HTERT RPE-1 (cell line): ENCODE data around the gene DNAAF6.
"Not testable (repeated sequence)": the region's sequence is repeated elsewhere in the genome, so short reads cannot be mapped to it uniquely, and the experiment has no call there.

ENCODE experiments used
- in situ Hi-C: fragments of 300-500 bp; cut with MboI; formaldehyde crosslinking; loops from 4 replicates; pipeline ENCODE4 v1.14.3; 2020; ENCODE audit warnings: low sequenced_read_pairs

The DNAAF6 gene

DNA sequence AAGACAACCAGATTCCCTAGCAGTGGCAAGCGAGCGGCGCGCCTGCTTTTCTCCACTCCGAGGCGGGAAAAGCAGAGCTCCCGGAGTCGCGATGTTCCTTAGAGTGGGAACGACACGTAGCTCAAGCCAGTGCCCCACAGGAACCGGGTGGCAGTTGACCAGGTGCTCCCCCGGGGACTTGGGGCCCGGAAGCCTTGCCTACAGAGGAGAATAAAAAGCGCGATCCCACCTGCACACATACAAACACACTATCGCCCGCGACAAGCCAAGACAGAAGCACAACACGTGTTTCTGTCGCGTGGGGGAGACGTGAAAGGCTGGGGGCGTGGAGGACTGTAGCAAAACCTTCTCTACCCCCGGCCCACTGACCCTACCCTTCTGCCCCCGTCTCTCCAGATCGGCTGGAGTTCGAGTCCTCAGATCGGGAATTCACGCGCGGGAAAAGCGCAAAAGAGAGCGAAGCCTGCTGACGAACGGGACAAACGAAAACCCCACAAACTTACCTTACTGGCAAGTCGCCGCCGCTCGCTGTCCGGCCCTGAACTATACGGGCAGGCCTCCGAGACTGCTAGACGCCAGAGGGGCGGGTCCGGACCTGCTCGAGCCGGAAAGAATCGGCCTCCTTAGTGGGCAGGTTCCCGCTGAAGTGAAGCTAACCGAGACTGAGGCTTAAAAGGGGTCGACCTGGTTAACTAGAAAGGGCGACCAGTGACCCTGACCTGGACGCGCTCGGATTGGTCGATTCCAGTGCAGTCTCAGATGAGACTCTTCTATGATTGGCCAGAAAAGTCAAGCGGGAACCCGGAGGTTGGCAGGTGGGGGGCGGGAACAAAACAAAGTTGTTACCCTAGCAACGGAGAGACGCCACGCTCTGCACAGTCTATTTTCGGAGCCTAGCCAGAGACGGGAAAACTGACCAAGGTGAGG, at the start of gene DNAAF6, which contains the start of gene NUP62CL:
Gene DNAAF6, plus strand, starts transcription at position 842 of the 927 bp plus-strand sequence. CDS start 6,265 bp downstream, outside the sequence.
Gene NUP62CL, minus strand, starts transcription at position 664 of the 927 bp plus-strand sequence. CDS start 31,287 bp downstream, outside the sequence.
- in situ Hi-C loops = no loop called here

DNA sequence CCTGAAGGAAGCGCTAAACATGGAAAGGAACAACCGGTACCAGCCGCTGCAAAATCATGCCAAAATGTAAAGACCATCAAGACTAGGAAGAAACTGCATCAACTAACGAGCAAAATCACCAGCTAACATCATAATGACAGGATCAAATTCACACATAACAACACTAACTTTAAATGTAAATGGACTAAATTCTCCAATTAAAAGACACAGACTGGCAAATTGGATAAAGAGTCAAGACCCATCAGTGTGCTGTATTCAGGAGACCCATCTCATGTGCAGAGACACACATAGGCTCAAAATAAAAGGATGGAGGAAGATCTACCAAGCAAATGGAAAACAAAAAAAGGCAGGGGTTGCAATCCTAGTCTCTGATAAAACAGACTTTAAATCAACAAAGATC, 48.8 kb upstream of the DNAAF6 start:
- in situ Hi-C loops = not testable (repeated sequence)

DNA sequence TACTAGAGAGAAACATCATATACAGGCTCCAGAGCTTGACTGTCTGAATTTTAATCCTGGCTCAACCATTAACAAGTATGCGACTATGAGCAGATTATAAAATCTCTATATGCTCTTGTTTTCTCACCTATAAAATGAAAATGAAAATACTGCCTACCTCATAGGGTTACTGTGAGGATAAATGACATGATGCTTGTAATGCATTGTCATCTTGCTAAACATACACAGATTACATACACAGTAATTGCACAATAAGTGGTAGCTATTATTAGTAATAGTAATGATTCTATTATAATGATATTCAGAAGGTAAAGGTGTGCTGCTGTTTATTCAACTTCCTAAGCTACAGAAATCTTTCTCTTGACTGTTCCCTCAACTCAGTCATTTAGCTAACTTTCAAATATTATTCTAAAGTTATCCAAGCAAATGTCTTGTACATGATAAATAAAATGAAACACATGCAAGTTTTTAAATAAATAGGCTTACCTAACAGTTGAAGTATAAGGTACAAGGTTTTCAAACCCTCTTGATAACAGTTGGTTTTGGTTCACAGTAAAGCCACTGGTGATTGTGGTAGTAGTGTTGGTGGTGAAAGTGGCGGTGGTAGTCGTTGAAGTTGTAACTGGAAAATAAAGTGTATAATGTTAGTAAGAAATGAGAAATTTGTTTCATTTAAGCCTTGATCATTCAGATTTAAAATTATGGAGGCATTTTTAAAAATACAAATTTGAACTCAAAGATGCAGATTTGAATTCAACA, 39.1 kb upstream of the DNAAF6 start:
- in situ Hi-C loops = no loop called here

DNA sequence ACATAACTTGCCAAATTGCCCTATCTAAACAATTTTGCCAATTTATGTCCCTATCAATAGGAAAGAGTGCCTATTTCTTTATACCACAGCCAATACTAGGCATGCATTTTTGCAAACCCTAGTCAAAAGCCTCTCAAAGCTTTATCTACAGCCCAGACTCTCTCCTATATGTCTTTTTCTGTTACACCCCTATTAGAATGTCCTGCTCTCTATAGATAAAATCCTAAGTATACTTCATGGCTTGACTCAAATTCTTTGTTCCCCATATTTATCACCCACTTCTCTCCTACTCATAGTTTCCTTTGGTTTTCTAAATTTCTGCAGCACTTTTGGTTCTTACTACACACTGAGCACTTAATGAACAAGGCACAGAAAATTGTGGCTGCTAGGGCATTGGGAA, 38.2 kb upstream of the DNAAF6 start:
- in situ Hi-C loops = no loop called here

DNA sequence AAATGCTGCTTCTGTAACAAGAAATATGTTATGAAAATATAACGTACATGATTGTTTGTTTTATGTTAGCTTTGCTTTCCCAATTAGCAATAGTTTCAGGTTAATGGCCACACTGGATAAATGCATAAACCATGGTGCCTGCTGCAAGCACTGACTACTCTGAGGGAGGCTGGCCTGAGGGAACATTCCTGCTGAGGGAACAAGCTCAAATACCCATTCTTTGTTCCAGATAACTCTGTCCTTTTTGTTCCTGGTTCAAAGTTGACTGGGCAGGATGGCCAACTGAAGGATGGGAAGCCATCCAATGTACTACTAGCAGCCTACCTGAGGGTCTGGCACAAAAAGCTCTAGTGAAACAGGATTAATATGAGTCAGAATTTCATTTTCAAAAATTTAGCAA, 37.7 kb upstream of the DNAAF6 start:
- in situ Hi-C loops = no loop called here

DNA sequence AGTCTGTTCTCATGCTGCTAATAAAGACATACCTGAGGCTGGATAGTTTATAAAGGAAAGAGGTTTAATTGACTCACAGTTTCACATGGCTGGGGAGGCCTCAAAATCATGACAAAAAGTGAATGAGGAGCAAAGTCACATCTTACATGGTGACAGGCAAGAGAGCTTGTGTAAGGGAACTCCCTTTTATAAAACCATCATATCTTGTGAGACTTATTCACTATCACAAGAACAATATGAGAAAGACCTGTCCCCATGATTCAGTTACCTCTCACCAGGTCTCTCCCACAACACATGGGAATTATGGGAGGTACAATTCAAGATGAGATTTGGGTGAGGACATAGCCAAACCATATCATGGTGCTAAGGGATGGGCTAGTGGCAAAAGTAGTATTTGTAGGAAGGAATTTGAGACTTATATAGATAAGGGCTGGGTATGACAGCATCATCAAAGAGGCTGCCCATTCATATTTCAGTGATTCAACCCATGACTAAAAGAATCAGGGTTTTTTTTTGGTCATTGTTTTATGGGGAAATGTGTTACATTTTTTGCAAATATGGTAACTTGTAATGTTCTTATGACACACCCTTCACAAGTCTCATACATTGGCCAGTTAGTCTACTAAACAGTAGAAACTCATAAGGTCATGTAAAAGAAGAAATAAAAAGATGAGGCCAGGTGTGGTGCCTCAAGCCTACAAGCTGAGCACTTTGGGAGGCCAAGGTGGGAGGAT, 34.9 kb upstream of the DNAAF6 start:
- in situ Hi-C loops = no loop called here

DNA sequence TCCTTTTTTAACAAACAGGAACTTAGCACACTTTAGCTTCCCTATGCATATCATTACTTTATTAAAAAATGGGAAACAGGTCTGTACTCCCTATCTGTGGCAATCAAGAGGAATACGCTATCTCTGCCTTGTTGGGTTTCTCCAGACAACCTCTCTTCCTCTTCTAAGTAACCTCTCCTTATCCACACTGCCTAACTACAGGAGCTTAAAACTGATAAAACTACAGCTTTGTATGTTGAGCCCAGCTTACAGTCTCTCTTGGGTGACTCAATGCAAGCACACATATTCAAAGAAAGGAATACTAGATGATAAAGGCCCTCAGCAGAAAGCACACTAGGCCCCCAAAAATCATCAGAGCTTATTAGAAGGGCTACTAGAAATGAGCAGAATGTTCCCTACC, 9.1 kb upstream of the DNAAF6 start:
- in situ Hi-C loops = no loop called here

DNA sequence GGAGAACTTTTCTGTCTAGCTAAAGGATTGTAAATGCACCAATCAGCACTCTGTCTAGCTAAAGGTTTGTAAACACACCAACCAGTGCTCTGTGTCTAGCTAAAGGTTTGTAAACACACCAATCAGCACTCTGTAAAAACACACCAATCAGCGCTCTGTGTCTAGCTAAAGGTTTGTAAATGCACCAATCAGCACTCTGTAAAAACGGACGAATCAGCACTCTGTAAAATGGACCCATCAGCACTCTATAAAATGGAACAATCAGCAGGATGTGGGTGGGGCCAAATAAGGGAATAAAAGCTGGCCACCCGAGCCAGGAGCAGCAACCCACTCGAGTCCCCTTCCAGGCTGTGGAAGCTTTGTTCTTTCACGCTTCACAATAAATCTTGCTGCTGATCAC, 8.3 kb upstream of the DNAAF6 start:
- in situ Hi-C loops = not testable (repeated sequence)

DNA sequence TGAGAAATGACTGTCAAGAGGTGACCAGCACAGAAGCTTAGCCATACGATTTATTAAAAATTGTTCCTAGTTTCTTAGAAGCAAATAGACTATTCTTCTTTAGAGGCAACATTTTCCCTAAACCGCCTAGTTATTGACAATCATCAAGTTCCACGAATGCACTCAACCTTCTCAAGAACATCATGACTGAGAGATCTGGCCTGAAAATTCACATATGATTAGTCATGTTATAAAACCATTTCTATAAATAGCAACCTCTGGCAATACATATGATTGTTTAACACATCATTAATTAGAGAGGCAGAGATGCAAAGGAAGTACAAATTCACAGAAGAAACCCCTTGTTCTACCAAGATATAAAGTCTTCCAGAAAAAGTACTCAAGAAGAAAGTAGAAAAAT, 6.9 kb upstream of the DNAAF6 start:
- in situ Hi-C loops = no loop called here

DNA sequence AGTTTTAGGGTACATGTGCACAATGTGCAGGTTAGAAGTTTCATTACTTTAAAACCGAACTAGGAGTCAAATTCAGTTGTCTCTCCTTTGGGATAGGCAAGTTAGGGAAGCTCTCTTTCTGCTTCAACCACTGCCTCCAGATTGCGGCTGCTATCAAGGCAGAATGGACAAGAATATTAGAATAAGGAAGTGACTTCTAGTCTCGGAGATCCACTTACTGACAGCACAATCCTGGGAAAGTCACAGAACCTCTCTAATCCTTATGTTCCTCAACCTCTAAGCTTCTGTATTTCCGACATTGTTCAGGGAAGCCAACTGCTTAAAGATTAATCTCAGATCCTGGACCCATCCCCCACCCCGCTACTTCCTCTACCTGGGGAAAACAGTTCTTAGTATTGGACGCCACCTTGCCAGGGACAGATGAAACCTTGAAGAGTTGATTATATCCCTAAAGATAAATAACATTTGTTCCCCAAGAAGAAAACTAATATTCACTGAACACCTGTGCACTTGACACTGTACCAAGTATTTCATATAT, 2.3 kb upstream of the DNAAF6 start:
- in situ Hi-C loops = no loop called here

DNA sequence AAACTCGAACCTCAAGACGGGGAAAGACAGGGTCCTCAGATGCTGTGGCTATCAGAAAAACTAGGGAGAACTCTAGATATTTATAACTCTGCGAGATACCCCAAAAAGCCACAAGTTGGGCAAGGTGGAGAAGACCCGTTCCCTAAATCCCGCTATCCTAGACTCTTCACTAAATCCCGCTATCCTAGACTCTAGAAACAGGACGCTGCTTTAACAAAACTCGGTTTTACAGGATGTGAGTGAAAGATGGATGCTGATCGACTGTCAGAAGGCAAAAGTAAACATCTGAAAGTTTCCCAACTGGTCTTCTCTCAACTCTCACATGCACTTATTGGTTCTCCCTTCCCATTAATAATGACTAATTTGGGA, 270 bp downstream of the DNAAF6 start:
- in situ Hi-C loops = no loop called here

DNA sequence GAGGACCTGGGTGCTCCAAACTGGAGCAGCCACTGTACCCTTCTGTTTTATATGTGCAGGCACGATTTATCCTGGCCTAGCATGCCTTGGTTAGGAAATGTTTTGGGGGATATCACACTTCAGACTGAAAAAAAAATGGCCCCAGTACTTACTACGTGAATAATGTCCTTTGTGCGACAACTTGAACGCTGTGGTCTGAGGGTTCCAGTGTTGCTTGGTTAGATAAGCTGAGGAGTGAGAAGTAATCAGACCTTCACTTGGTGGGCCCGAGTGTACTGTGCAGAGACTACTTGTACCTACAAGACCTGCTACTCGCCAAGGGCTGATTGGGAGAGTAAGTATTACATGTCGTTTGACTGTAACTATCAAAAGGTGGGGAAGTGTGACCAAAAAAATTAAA, 678 bp downstream of the DNAAF6 start:
- in situ Hi-C loops = no loop called here

DNA sequence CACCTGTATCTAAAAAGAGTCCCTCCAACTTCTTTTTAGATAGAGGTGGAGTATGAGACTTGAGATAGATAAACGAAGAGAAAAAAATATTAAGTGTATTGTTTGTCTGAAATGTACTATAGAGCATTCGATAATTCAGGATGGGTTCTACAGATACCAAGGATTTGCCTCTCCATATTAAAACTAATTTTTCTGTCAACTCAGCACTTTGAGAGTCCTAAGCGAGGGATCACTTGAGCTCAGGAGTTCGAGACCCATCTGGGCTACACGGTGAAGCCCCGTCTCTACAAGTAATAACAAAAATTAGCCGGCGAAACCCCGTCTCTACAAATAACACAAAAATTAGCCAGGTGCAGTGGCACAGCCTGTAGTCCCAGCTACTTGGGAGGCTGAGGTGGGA, 1.5 kb downstream of the DNAAF6 start:
- in situ Hi-C loops = no loop called here

DNA sequence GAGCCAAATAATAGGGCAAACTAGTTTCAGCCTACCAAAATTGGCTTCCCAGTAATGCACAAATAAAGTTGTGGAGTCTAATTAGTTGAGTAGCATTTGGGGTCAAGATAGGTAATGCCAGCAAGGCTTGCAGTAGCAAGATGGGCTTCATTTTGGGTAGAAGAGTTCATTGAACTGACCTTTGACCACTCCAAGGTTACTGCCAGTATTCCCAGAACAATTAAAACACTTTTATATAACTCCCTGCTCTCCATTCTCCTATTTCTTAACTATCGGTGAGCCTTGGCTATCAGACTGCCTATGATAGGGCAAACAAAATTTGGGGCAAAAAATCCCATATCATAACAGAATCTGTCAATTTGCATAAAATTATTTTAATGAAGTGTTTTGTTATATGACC, 7.1 kb downstream of the DNAAF6 start:
- in situ Hi-C loops = no loop called here

DNA sequence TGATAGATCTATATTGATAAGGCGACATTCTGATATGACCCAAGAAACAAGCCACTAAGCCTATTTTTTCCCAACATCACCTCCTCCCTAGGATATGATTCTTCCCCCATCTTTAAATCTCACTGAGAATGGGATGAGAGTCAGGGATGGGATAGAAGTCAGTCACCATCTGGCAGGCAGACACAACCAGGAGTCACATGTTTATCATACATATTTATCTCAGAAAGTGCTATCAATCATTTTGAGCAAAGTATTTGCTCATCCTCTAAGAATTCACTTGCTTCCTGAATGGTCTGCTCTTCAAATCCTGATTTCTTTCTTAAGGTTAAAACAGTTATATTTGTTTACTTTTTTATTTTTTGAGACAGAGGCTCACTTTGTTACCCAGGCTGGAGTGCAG, 20.3 kb downstream of the DNAAF6 start:
- in situ Hi-C loops = no loop called here

DNA sequence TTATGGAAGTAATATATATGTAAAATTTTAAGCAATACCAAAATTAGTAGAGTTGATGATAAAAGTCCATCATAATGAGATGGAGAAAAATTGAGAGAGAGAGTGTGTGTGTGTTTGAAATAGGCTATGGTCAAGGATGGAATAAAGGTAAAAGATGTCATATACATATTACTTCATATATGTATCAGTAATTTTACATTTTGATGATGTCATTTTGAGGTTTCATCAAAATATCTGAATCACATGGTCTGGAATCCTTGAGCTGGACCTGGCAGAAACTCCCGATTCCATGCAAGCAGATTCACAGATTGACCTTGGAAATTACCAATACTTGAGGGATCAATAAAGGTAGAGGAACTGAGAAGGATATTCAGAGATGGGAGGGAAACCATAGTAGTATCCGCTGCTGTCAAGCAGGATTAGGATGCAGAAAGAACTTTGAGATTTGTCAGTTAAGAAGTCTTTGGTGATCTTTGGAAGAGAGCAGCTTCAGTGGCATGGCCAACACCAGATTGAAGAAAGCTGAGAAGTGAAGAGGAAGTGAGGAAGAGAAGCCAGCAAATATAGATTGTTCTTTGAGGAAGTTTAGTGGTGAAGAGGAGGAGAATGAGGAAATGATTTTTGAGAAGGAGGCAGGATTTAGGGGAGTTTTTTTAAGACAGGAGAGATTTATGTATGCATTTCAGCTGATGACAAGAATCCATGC, 21.5 kb downstream of the DNAAF6 start:
- in situ Hi-C loops = no loop called here

DNA sequence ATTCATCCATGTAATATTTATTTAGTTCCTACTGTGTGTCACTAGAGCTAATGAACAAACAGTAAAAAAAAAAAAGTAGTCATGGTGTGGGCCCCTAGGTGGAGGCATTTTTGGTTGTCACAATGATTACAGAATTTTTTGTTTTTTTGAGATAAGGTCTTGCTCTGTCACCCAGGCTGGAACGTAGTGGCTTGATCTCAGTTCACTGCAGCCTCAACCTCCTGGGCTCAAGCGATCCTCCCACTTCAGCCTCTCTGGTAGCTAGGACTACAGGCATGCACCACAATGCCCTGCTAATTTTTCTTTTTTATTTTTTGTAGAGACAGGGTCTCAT, 22.0 kb downstream of the DNAAF6 start:
- in situ Hi-C loops = no loop called here

DNA sequence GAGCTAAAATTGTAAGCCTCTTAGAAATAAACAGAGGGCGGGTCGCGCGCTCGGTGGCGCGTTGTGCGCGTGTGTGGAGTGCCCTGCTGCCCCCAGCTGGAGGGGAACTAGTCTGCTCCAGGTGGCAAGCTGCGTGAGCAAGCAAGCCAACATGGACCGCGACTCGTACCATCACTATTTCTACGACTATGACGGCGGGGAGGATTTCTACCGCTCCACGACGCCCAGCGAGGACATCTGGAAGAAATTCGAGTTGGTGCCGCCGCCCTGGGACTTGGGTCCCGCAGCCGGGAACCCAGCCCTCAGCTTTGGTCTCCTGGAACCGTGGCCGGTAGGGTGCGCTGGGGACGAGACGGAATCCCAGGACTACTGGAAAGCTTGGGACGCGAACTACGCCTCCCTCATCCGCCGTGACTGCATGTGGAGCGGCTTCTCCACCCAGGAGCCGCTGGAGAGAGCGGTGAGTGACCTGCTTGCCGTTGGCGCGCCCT, 66.1 kb downstream of the DNAAF6 start:
- in situ Hi-C loops = no loop called here

DNA sequence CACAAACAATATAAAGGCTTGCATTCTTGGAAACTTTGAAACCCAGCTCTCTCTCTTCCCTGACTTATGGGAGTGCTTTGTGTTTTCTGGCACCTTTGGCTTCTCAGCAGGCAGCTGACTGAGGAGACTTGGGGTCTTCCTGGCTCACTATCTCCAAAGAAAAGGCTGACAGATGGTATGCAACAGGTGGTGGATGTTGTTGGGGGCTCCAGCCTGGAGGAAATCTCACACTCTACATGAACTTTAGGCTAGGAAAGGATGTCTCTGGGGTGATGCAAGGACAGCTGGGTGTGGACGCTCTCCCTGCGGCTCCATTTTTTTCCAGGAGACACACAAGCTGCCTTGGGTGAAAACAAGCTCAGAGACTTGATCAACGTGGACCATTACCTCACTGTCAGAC, 67.4 kb downstream of the DNAAF6 start:
- in situ Hi-C loops = no loop called here

DNA sequence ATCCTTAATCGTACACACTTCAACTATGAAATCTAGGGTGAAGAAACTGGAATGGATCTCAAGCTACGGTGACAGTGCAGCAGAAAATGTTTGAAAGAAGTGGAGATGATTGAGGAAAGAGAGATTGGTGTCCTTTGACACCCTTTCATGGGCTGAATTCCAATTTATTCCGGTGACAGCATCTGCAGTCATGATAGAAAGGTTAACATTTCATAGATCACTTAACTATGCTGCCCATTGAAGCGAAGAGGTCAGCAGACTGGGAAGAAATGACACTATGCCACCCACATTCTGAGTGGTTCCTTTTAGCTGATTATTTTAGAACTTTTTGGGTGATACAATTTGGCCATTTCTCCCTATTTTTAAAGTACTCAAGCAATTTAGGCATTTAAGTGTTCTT, 82.3 kb downstream of the DNAAF6 start:
- in situ Hi-C loops = no loop called here
